ENCODE data around the gene LRPAP1.

GRCh38 chr4:3493720-3494461 is 38.3 kb downstream of the LRPAP1 start:
- TF ChIP-seq CTCF (IDR thresholded peaks at IDR 0.05) (no peak), POLR2AphosphoS5 (IDR thresholded peaks at IDR 0.05; ENCODE audit: low read depth, low read length) (no peak), REST (IDR thresholded peaks at IDR 0.05; ENCODE audit: insufficient read depth in 1 of 2, low read depth in 2 of 2, low read length in 1 of 2) (no peak), SIN3A (IDR thresholded peaks at IDR 0.05; ENCODE audit: borderline replicate concordance, insufficient read depth, low read depth, low read length) (no peak), TCF7L2 (IDR thresholded peaks at IDR 0.05; ENCODE audit: low read depth, low read length) (no peak)

Measured in Panc1 (cell line).